ENCODE data around the gene HPS3.
"Not testable (repeated sequence)": the region's sequence is repeated elsewhere in the genome, so short reads cannot be mapped to it uniquely, and the experiment has no call there.

HPS3 gene

DNA sequence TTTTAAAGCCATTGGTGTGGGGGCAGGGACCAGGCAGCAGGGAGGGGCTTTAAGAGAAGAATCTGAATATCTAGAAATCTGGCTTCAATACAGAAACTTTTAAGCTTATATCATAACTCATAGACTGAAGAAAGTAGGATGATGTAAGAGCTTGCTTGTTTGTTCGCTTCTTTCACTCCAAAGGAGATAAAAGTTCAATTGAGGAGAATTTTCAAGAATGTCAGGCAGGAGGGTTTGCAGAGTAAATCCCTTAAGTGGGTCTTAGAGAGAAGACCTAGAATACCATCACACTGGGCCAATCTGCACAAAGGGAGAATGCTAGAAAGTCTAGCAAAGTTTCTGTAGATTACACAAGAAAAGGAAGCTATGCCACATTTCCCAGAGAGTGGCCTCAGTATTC, 39.0 kb upstream of the HPS3 start:
- H3K27me3 ChIP-seq (ENCODE audit: control insufficient read depth in 1 of 2, insufficient read depth in 2 of 2, low read length in 2 of 2), result no peaks in the 10 kb centered on the region
- no peak overlapping the region for H3K4me3 ChIP-seq (ENCODE audit: low read depth in 1 of 2, low read length in 2 of 2)
- no peaks in the 10 kb centered on the region for H3K36me3 ChIP-seq (ENCODE audit: control insufficient read depth in 1 of 2, insufficient read depth in 2 of 2, low read length in 2 of 2)
- no peak overlapping the region for H3K9ac ChIP-seq (ENCODE audit: low read depth in 1 of 2, low read length in 2 of 2)
- no peaks in the 10 kb centered on the region for H3K9me3 ChIP-seq (ENCODE audit: control insufficient read depth in 1 of 2, low read length in 2 of 2)
- peaks cover 0 to 2% of the 10 kb centered on the region in 2 donors for H3K4me1 ChIP-seq (ENCODE audit: control insufficient read depth in 1 of 2, insufficient read depth in 2 of 2, low read length in 2 of 2)
- H3K27ac ChIP-seq (ENCODE audit: low read depth, low read length), result no peak overlapping the region

DNA sequence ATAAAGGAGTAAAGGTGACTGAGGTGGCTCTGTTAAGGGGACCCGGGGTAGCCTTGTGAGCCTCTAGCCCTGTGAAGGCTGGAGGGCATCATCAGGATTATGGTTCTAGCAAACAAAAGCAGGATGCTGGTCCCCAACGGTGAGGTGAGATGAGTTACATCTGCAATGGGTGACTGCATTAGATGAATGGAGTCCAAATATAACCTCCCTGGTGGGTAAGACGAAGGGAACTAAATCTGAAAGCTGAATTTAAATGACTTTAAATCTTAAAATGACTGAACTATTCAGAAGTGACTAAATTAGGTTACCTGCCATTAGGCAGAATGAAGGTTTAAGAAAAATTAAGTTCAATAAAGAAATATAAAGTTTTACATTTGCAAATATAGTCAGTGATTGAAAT, 38.5 kb upstream of the HPS3 start:
- Histone ChIP-seq H3K27ac (ENCODE audit: low read depth, low read length) (no peak overlapping the region), H3K4me3 (ENCODE audit: low read depth in 1 of 2, low read length in 2 of 2) (no peak overlapping the region), H3K9me3 (ENCODE audit: control insufficient read depth in 1 of 2, low read length in 2 of 2) (no peaks in the 10 kb centered on the region), H3K27me3 (ENCODE audit: control insufficient read depth in 1 of 2, insufficient read depth in 2 of 2, low read length in 2 of 2) (no peaks in the 10 kb centered on the region), H3K4me1 (ENCODE audit: control insufficient read depth in 1 of 2, insufficient read depth in 2 of 2, low read length in 2 of 2) (no peaks in the 10 kb centered on the region), H3K36me3 (ENCODE audit: control insufficient read depth in 1 of 2, insufficient read depth in 2 of 2, low read length in 2 of 2) (no peaks in the 10 kb centered on the region), H3K9ac (ENCODE audit: low read depth in 1 of 2, low read length in 2 of 2) (no peak overlapping the region)

DNA sequence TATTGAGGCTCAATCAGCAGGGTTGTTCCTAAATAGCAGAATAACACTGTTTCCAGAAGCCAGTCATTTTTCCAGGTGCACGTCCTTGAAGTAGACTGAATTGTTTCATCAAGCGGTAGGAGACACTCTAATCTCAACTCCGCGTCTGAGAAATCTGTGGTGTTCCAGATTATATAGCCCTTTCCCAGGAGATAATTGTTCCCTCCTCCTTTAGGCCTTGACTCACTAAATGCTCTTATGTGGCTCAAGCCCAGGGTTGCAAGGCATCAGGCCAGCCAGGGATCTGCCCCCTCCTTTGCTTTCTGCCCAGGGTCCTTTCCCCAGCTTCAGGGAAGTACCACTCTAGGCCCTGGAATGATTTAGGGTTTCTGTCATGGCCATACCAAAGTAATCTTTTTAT, 37.5 kb upstream of the HPS3 start:
- Histone ChIP-seq H3K36me3 (ENCODE audit: control insufficient read depth in 1 of 2, insufficient read depth in 2 of 2, low read length in 2 of 2) (no peaks in the 10 kb centered on the region), H3K4me1 (ENCODE audit: control insufficient read depth in 1 of 2, insufficient read depth in 2 of 2, low read length in 2 of 2) (no peaks in the 10 kb centered on the region), H3K9me3 (ENCODE audit: control insufficient read depth in 1 of 2, low read length in 2 of 2) (no peaks in the 10 kb centered on the region), H3K27me3 (ENCODE audit: control insufficient read depth in 1 of 2, insufficient read depth in 2 of 2, low read length in 2 of 2) (no peaks in the 10 kb centered on the region), H3K27ac (ENCODE audit: low read depth, low read length) (no peak overlapping the region), H3K4me3 (ENCODE audit: low read depth in 1 of 2, low read length in 2 of 2) (no peak overlapping the region), H3K9ac (ENCODE audit: low read depth in 1 of 2, low read length in 2 of 2) (no peak overlapping the region)

DNA sequence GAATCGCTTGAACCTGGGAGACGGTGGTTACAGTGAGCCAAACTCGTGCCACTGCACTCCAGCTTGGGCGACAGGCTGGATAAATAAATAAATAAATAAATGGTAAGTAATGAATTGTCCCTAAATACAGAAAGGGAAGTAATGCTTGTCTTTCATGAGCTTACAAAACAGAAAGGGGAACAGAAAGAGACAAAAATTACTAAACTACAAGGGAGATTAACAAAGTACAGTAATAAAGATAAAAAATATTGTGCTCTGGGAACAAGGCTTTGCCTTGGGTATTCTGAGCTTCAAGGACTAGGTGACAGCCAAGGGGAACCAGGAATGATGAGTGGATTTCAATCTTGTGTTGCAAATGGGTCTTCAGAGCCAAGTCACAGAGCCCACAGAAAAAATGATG, 34.0 kb upstream of the HPS3 start:
- no peaks in the 10 kb centered on the region for H3K27me3 ChIP-seq (ENCODE audit: control insufficient read depth in 1 of 2, insufficient read depth in 2 of 2, low read length in 2 of 2)
- H3K4me3 ChIP-seq (ENCODE audit: low read depth in 1 of 2, low read length in 2 of 2), result no peak overlapping the region
- no peaks in the 10 kb centered on the region for H3K36me3 ChIP-seq (ENCODE audit: control insufficient read depth in 1 of 2, insufficient read depth in 2 of 2, low read length in 2 of 2)
- H3K9ac ChIP-seq (ENCODE audit: low read depth in 1 of 2, low read length in 2 of 2), result no peak overlapping the region
- H3K9me3 ChIP-seq (ENCODE audit: control insufficient read depth in 1 of 2, low read length in 2 of 2), result no peaks in the 10 kb centered on the region
- H3K4me1 ChIP-seq (ENCODE audit: control insufficient read depth in 1 of 2, insufficient read depth in 2 of 2, low read length in 2 of 2), result no peaks in the 10 kb centered on the region
- no peak overlapping the region for H3K27ac ChIP-seq (ENCODE audit: low read depth, low read length)

DNA sequence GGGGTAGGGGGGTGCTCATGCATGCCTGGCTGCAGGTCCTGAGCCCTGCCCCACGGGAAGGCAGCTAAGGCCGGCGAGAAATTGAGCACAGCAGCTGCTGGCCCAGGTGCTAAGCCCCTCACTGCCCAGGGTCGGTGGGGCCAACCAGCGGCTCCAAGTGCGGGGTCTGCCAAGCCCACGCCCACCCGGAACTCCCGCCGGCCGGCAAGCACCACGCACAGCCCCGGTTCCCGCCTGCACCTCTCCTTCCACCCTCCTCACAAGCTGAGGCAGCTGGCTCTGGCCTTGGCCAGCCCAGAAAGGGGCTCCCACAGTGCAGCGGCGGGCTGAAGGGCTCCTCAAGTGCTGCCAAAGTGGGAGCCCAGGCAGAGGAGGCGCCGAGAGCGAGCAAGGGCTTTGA, 31.5 kb upstream of the HPS3 start:
- H3K4me1 ChIP-seq (ENCODE audit: control insufficient read depth in 1 of 2, insufficient read depth in 2 of 2, low read length in 2 of 2); H3K36me3 ChIP-seq (ENCODE audit: control insufficient read depth in 1 of 2, insufficient read depth in 2 of 2, low read length in 2 of 2); H3K9me3 ChIP-seq (ENCODE audit: control insufficient read depth in 1 of 2, low read length in 2 of 2); H3K9ac ChIP-seq (ENCODE audit: low read depth in 1 of 2, low read length in 2 of 2); H3K27ac ChIP-seq (ENCODE audit: low read depth, low read length); H3K27me3 ChIP-seq (ENCODE audit: control insufficient read depth in 1 of 2, insufficient read depth in 2 of 2, low read length in 2 of 2); H3K4me3 ChIP-seq (ENCODE audit: low read depth in 1 of 2, low read length in 2 of 2): not testable (repeated sequence)

DNA sequence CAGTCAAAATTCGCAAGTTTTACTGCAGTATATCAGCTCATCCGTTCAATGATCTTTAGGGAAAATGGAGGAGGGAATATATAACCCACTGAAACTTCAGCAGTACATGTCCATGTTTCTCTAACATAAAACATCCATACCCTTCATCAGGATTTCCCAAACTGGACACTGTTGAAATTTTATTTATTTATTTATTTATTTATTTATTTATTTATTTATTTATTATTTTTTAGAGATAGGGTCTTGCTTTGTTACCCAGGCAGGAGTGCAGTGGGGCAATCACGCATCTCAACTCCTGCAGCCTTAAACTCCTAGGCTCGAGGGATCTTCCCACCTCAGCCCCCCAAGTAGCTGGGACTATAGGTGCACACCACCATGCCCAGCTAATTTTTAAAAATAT, 28.3 kb upstream of the HPS3 start:
- no peak overlapping the region for H3K27ac ChIP-seq (ENCODE audit: low read depth, low read length)

DNA sequence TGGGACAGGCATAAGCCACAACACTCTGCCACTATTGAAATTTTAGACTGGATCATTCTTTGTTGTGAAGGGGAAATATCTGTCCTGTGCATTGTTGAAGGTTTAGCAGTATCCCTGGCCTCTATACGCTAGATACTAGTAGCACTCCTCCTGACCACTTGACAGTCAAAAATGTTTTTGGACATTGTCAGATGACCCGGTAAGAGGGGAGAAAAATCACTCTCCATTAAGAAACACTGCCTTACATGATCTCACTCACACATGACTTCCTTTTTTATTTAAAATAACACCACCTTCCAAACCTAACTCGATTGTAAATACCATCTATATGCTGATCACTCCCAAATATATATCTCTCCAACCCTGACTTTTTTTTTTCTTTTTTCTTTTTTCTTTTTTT, 27.8 kb upstream of the HPS3 start:
- Histone ChIP-seq H3K9ac (ENCODE audit: low read depth in 1 of 2, low read length in 2 of 2) (no peak overlapping the region), H3K27ac (ENCODE audit: low read depth, low read length) (no peak overlapping the region), H3K4me1 (ENCODE audit: control insufficient read depth in 1 of 2, insufficient read depth in 2 of 2, low read length in 2 of 2) (no peaks in the 10 kb centered on the region), H3K4me3 (ENCODE audit: low read depth in 1 of 2, low read length in 2 of 2) (no peak overlapping the region), H3K36me3 (ENCODE audit: control insufficient read depth in 1 of 2, insufficient read depth in 2 of 2, low read length in 2 of 2) (no peaks in the 10 kb centered on the region), H3K27me3 (ENCODE audit: control insufficient read depth in 1 of 2, insufficient read depth in 2 of 2, low read length in 2 of 2) (no peaks in the 10 kb centered on the region), H3K9me3 (ENCODE audit: control insufficient read depth in 1 of 2, low read length in 2 of 2) (no peaks in the 10 kb centered on the region)

More for the DNA sequence above, 28.3 kb upstream of the HPS3 start:
- no peaks in the 10 kb centered on the region for H3K4me1 ChIP-seq (ENCODE audit: control insufficient read depth in 1 of 2, insufficient read depth in 2 of 2, low read length in 2 of 2)
- no peaks in the 10 kb centered on the region for H3K27me3 ChIP-seq (ENCODE audit: control insufficient read depth in 1 of 2, insufficient read depth in 2 of 2, low read length in 2 of 2)
- H3K36me3 ChIP-seq (ENCODE audit: control insufficient read depth in 1 of 2, insufficient read depth in 2 of 2, low read length in 2 of 2), result no peaks in the 10 kb centered on the region
- H3K9me3 ChIP-seq (ENCODE audit: control insufficient read depth in 1 of 2, low read length in 2 of 2), result no peaks in the 10 kb centered on the region
- H3K9ac ChIP-seq (ENCODE audit: low read depth in 1 of 2, low read length in 2 of 2), result no peak overlapping the region
- no peak overlapping the region for H3K4me3 ChIP-seq (ENCODE audit: low read depth in 1 of 2, low read length in 2 of 2)

DNA sequence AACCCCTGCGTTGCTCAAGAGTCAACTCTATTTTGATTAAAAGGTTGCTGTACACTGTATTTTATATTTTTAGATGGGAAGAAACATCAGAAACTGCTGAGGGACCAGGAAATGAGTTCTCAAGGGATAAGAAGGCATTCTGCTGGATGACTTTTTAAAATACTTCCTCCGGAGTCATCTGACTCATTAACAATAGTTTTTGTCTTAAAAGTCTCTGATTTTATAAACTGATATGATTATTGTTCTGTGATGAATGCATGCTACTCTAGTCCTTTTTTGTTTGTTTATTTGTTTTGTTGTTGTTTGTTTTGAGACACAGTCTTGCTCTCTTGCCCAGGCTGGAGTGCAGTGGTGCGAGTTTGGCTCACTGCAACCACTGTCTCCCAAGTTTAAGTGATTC, 25.0 kb upstream of the HPS3 start:
- no peaks in the 10 kb centered on the region for H3K36me3 ChIP-seq (ENCODE audit: control insufficient read depth in 1 of 2, insufficient read depth in 2 of 2, low read length in 2 of 2)
- no peaks in the 10 kb centered on the region for H3K27me3 ChIP-seq (ENCODE audit: control insufficient read depth in 1 of 2, insufficient read depth in 2 of 2, low read length in 2 of 2)
- H3K4me1 ChIP-seq (ENCODE audit: control insufficient read depth in 1 of 2, insufficient read depth in 2 of 2, low read length in 2 of 2), result no peaks in the 10 kb centered on the region
- H3K27ac ChIP-seq (ENCODE audit: low read depth, low read length), result no peak overlapping the region
- no peak overlapping the region for H3K9ac ChIP-seq (ENCODE audit: low read depth in 1 of 2, low read length in 2 of 2)
- no peaks in the 10 kb centered on the region for H3K9me3 ChIP-seq (ENCODE audit: control insufficient read depth in 1 of 2, low read length in 2 of 2)
- H3K4me3 ChIP-seq (ENCODE audit: low read depth in 1 of 2, low read length in 2 of 2), result no peak overlapping the region

DNA sequence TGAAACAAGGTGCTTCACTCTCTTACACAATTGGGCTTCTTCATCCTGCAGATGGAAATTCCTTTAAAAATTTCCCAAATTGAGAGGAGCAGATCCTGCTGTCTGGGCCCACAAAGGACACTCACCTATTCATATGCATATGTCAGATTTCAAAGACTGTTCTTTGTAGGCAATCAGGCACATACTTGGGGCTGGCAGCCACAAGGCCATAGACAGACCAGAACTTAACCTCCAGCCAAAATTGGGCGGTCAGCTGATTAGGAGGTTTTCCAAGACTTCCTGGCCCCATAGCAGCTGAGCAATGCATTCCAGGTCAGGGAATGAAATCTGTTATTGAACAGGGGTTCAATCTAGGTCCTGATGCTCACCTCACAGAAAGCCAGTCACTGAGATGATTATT, 15.0 kb upstream of the HPS3 start:
- no peaks in the 10 kb centered on the region for H3K4me1 ChIP-seq (ENCODE audit: control insufficient read depth in 1 of 2, insufficient read depth in 2 of 2, low read length in 2 of 2)
- no peak overlapping the region for H3K9ac ChIP-seq (ENCODE audit: low read depth in 1 of 2, low read length in 2 of 2)
- no peak overlapping the region for H3K4me3 ChIP-seq (ENCODE audit: low read depth in 1 of 2, low read length in 2 of 2)
- H3K9me3 ChIP-seq (ENCODE audit: control insufficient read depth in 1 of 2, low read length in 2 of 2), result no peaks in the 10 kb centered on the region
- no peaks in the 10 kb centered on the region for H3K27me3 ChIP-seq (ENCODE audit: control insufficient read depth in 1 of 2, insufficient read depth in 2 of 2, low read length in 2 of 2)
- no peak overlapping the region for H3K27ac ChIP-seq (ENCODE audit: low read depth, low read length)
- H3K36me3 ChIP-seq (ENCODE audit: control insufficient read depth in 1 of 2, insufficient read depth in 2 of 2, low read length in 2 of 2), result no peaks in the 10 kb centered on the region

DNA sequence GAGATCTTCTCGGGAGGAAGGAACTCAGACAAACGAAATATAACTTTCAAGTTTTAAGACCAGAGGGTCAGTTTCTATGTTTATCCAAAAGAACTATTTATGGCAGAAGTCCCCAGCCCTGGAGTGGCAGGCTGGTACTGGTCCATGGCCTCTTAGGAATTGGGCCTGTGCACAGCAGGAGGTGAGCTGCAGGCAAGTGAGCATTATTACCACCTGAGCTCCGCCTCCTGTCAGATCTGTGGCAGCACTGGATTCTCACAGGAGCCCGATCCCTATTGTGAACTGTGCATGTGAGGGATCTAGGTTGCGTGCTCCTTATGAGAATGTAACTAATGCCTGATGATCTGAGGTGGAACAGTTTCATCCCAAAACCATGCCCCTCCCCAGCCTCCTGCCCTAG, 14.3 kb upstream of the HPS3 start:
- no peaks in the 10 kb centered on the region for H3K4me1 ChIP-seq (ENCODE audit: control insufficient read depth in 1 of 2, insufficient read depth in 2 of 2, low read length in 2 of 2)
- H3K9ac ChIP-seq (ENCODE audit: low read depth in 1 of 2, low read length in 2 of 2), result no peak overlapping the region
- no peak overlapping the region for H3K27ac ChIP-seq (ENCODE audit: low read depth, low read length)
- H3K36me3 ChIP-seq (ENCODE audit: control insufficient read depth in 1 of 2, insufficient read depth in 2 of 2, low read length in 2 of 2), result no peaks in the 10 kb centered on the region
- H3K9me3 ChIP-seq (ENCODE audit: control insufficient read depth in 1 of 2, low read length in 2 of 2), result no peaks in the 10 kb centered on the region
- no peak overlapping the region for H3K4me3 ChIP-seq (ENCODE audit: low read depth in 1 of 2, low read length in 2 of 2)
- H3K27me3 ChIP-seq (ENCODE audit: control insufficient read depth in 1 of 2, insufficient read depth in 2 of 2, low read length in 2 of 2), result no peaks in the 10 kb centered on the region

DNA sequence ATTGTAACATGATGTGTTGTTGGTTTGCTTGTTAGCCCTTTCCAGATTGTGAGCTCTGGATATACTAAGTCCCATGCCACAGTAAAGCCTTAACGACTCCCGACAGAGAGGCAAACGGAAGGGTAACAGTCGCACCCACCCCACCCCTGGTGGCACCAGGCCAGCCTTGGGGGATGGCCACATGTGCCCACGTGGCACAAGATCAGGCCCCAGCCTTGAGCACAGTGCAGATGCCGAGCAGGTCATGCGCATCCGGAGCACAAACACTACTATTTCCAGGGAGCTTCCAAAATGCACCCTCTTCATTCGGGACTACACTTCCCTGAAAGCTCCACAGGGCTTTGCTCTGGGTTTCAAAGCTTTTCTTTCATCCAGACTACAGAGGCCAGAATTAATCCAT, 10.7 kb upstream of the HPS3 start:
- H3K9ac ChIP-seq (ENCODE audit: low read depth in 1 of 2, low read length in 2 of 2), result no peak overlapping the region

More for the DNA sequence above, 10.7 kb upstream of the HPS3 start:
- no peaks in the 10 kb centered on the region for H3K4me1 ChIP-seq (ENCODE audit: control insufficient read depth in 1 of 2, insufficient read depth in 2 of 2, low read length in 2 of 2)
- no peaks in the 10 kb centered on the region for H3K27me3 ChIP-seq (ENCODE audit: control insufficient read depth in 1 of 2, insufficient read depth in 2 of 2, low read length in 2 of 2)
- H3K27ac ChIP-seq (ENCODE audit: low read depth, low read length), result no peak overlapping the region
- H3K36me3 ChIP-seq (ENCODE audit: control insufficient read depth in 1 of 2, insufficient read depth in 2 of 2, low read length in 2 of 2), result no peaks in the 10 kb centered on the region
- H3K4me3 ChIP-seq (ENCODE audit: low read depth in 1 of 2, low read length in 2 of 2), result no peak overlapping the region
- H3K9me3 ChIP-seq (ENCODE audit: control insufficient read depth in 1 of 2, low read length in 2 of 2), result no peaks in the 10 kb centered on the region
